ENCODE results near the gene RSBN1. TPM values are rescaled to one million over a fixed set of nuclear protein-coding genes. Genes with fewer than 3 reads are reported as not detected.

Gene RSBN1
- total and polyA plus RNA-seq, 2 experiments from 2014 or later: 15.4 to 17.4 TPM

DNA sequence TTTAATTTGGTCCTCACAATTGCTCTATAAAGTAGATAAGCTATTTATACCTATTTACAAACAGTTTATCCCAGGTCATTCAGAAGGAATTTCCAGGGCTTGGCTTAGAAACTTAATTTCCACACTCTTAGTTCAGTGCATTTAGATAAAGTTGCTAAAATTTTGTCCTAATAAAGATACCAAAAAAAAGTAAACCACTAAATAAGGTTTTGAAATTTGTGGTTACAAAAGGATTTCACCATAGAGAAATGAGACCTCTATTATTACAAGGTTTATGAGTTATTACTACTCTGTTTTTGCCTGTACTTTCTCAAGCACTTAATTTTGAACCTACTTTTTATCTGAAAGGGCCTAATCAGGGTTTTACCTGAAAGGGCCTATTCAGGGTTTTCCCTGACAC lies 36.8 kb upstream of the RSBN1 start:
- H3K4me1 ChIP-seq (ENCODE audit: insufficient read depth): no peaks in the 10 kb centered on the region
- DNase-seq (ENCODE audit: low spot score): no peak
- no peaks in the 10 kb centered on the region for H3K79me2 ChIP-seq (replicated peaks; ENCODE audit: insufficient read depth)
- H3K27ac ChIP-seq (ENCODE audit: low read depth): no peak overlapping the region
- H3K4me2 ChIP-seq: no peak overlapping the region
- H3K9me2 ChIP-seq (ENCODE audit: insufficient read depth): no peaks in the 10 kb centered on the region
- no peak for ATAC-seq
- Mint-ChIP-seq H3K36me3 (ENCODE audit: low read depth) (no peaks in the 10 kb centered on the region), H3K4me1 (no peaks in the 10 kb centered on the region), H3K4me3 (no peak overlapping the region), H3K27ac (no peak overlapping the region), H3K27me3 (ENCODE audit: insufficient read depth, low read depth, poor library complexity) (peaks cover 1% of the 10 kb centered on the region), H3K9me3 (peaks cover 5% of the 10 kb centered on the region; the same call in 1 of the 3 replicates)
- H3K36me3 ChIP-seq (ENCODE audit: insufficient read depth): peaks cover 4% of the 10 kb centered on the region; the same call in 1 of the 2 replicates
- H3F3A ChIP-seq (replicated peaks; ENCODE audit: low read depth): no peaks in the 10 kb centered on the region
- TF ChIP-seq ZNF114 (CRISPR knock-in tag; IDR thresholded peaks at IDR 0.05): no peak
- TF ChIP-seq EZH2 (IDR thresholded peaks at IDR 0.05; ENCODE audit: low read depth, unreplicated experiment): no peak
- TF ChIP-seq JUNB (IDR thresholded peaks at IDR 0.05; ENCODE audit: unreplicated experiment): no peak
- TF ChIP-seq ZNF331 (CRISPR knock-in tag; IDR thresholded peaks at IDR 0.05; ENCODE audit: low read depth): no peak
- TF ChIP-seq CREB1 (CRISPR knock-in tag; IDR thresholded peaks at IDR 0.05; ENCODE audit: low read depth): no peak
- TF ChIP-seq, protein P1, sequence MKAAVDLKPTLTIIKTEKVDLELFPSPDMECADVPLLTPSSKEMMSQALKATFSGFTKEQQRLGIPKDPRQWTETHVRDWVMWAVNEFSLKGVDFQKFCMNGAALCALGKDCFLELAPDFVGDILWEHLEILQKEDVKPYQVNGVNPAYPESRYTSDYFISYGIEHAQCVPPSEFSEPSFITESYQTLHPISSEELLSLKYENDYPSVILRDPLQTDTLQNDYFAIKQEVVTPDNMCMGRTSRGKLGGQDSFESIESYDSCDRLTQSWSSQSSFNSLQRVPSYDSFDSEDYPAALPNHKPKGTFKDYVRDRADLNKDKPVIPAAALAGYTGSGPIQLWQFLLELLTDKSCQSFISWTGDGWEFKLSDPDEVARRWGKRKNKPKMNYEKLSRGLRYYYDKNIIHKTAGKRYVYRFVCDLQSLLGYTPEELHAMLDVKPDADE (IDR thresholded peaks at IDR 0.05): no peak
- no peak for TF ChIP-seq EZH2phosphoT487 (IDR thresholded peaks at IDR 0.05; ENCODE audit: unreplicated experiment)
- no peaks in the 10 kb centered on the region for H4K20me1 ChIP-seq (replicated peaks; ENCODE audit: insufficient read depth)
- no peak overlapping the region for H2AFZ ChIP-seq
- H3K27me3 ChIP-seq (ENCODE audit: insufficient read depth): no peaks in the 10 kb centered on the region
- H3K4me3 ChIP-seq: no peak overlapping the region

GRCh38 chr1:113846391-113847035 lies 34.2 kb upstream of the RSBN1 start:
- Histone ChIP-seq H2AFZ (no peak overlapping the region), H3F3A (replicated peaks; ENCODE audit: low read depth) (no peaks in the 10 kb centered on the region), H4K20me1 (replicated peaks; ENCODE audit: insufficient read depth) (no peaks in the 10 kb centered on the region), H3K4me1 (ENCODE audit: insufficient read depth) (no peaks in the 10 kb centered on the region), H3K4me2 (no peak overlapping the region), H3K4me3 (no peak overlapping the region), H3K79me2 (replicated peaks; ENCODE audit: insufficient read depth) (no peaks in the 10 kb centered on the region), H3K36me3 (ENCODE audit: insufficient read depth) (peaks cover 4% of the 10 kb centered on the region; the same call in 1 of the 2 replicates), H3K9me2 (ENCODE audit: insufficient read depth) (no peaks in the 10 kb centered on the region), H3K27me3 (ENCODE audit: insufficient read depth) (no peaks in the 10 kb centered on the region), H3K27ac (ENCODE audit: low read depth) (no peak overlapping the region)
- no peak for DNase-seq (ENCODE audit: low spot score)
- Mint-ChIP-seq H3K27ac (no peak overlapping the region), H3K4me3 (no peak overlapping the region), H3K27me3 (ENCODE audit: insufficient read depth, low read depth, poor library complexity) (peaks cover 1% of the 10 kb centered on the region), H3K4me1 (no peaks in the 10 kb centered on the region), H3K36me3 (ENCODE audit: low read depth) (no peaks in the 10 kb centered on the region), H3K9me3 (peaks cover 5% of the 10 kb centered on the region; the same call in 1 of the 3 replicates)
- no peak for ATAC-seq
- TF ChIP-seq EZH2 (IDR thresholded peaks at IDR 0.05; ENCODE audit: low read depth, unreplicated experiment) (no peak), NANOG (IDR thresholded peaks at IDR 0.05; ENCODE audit: borderline replicate concordance) (no peak), ZNF462 (CRISPR knock-in tag; IDR thresholded peaks at IDR 0.05) (no peak), ZNF331 (CRISPR knock-in tag; IDR thresholded peaks at IDR 0.05; ENCODE audit: low read depth) (no peak)
- TF ChIP-seq, protein P2, sequence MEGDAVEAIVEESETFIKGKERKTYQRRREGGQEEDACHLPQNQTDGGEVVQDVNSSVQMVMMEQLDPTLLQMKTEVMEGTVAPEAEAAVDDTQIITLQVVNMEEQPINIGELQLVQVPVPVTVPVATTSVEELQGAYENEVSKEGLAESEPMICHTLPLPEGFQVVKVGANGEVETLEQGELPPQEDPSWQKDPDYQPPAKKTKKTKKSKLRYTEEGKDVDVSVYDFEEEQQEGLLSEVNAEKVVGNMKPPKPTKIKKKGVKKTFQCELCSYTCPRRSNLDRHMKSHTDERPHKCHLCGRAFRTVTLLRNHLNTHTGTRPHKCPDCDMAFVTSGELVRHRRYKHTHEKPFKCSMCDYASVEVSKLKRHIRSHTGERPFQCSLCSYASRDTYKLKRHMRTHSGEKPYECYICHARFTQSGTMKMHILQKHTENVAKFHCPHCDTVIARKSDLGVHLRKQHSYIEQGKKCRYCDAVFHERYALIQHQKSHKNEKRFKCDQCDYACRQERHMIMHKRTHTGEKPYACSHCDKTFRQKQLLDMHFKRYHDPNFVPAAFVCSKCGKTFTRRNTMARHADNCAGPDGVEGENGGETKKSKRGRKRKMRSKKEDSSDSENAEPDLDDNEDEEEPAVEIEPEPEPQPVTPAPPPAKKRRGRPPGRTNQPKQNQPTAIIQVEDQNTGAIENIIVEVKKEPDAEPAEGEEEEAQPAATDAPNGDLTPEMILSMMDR (conservative IDR thresholded peaks at IDR 0.05; ENCODE audit: low read depth in 2 of 2): no peak
